GM21528 (cell line): Measurements from ENCODE around the gene C7.
"Not testable (repeated sequence)": the region's sequence is repeated elsewhere in the genome, so short reads cannot be mapped to it uniquely, and the experiment has no call there.

ENCODE experiments used
- ATAC-seq: cut with Tn5 transposase; IDR thresholded peaks from one replicate; pipeline ENCODE4 v1.9.1; 2021; ENCODE audit warnings: mild to moderate bottlenecking, moderate library complexity; ENCODE audit not compliant: unreplicated experiment, low FRiP score

C7 gene

GRCh38 chr5:40909264-40909663 is at the start of gene C7:
TSS of gene C7 (plus strand) at chr5:40909497. CDS start at chr5:40909611, 114 bp downstream.
- no peak for ATAC-seq

GRCh38 chr5:40860711-40861110 is 48.6 kb upstream of the C7 start:
- ATAC-seq, result no peak

- not testable (repeated sequence) for ATAC-seq
These were observed 44.3 kb upstream of the C7 start for GRCh38 chr5:40865004-40865403.

GRCh38 chr5:40866844-40867243 is 42.5 kb upstream of the C7 start:
- no peak for ATAC-seq

GRCh38 chr5:40869384-40869783 is 39.9 kb upstream of the C7 start:
- ATAC-seq, result no peak

GRCh38 chr5:40871177-40871576 is 38.1 kb upstream of the C7 start:
- no peak for ATAC-seq

- ATAC-seq, result not testable (repeated sequence)
These were observed 37.0 kb upstream of the C7 start for GRCh38 chr5:40872253-40872652.

- no peak for ATAC-seq
These were observed 35.9 kb upstream of the C7 start for GRCh38 chr5:40873286-40873880.

- no peak for ATAC-seq
These were observed 33.3 kb upstream of the C7 start for GRCh38 chr5:40875958-40876357.

GRCh38 chr5:40877371-40877988 is 31.8 kb upstream of the C7 start:
- no peak for ATAC-seq

GRCh38 chr5:40879163-40879942 is 29.9 kb upstream of the C7 start:
- no peak for ATAC-seq

- no peak for ATAC-seq
These were observed 27.0 kb upstream of the C7 start for GRCh38 chr5:40882291-40882690.

GRCh38 chr5:40883051-40883450 is 26.2 kb upstream of the C7 start:
- ATAC-seq, result not testable (repeated sequence)

GRCh38 chr5:40895440-40896425 is 13.6 kb upstream of the C7 start:
- ATAC-seq, result not testable (repeated sequence)

GRCh38 chr5:40904205-40904993 is 4.9 kb upstream of the C7 start:
- peak; percentile 87 for ATAC-seq

GRCh38 chr5:40904994-40905306 is 4.3 kb upstream of the C7 start:
- no peak for ATAC-seq

- no peak for ATAC-seq
These were observed 2.9 kb upstream of the C7 start for GRCh38 chr5:40906351-40906751.

- no peak for ATAC-seq
These were observed 426 bp downstream of the C7 start for GRCh38 chr5:40909723-40910122.

- no peak for ATAC-seq
These were observed 2.0 kb downstream of the C7 start for GRCh38 chr5:40911266-40911665.

- ATAC-seq, result no peak
These were observed 5.5 kb downstream of the C7 start for GRCh38 chr5:40914835-40915234.
